ENCODE data around the gene NPHP4. TPM values are rescaled to one million over a fixed set of nuclear protein-coding genes. Genes with fewer than 3 reads are reported as not detected.

The NPHP4 gene
- total and polyA plus RNA-seq, 2 donors (not counting 3 experiments of a cell fraction or from before 2014, with no cell fraction given): 4.4 to 11.7 TPM

- BruUV-seq (replicated peaks): no TSS peak
Observed at GRCh38 chr1:5956022-5956830, 36.0 kb downstream of the NPHP4 start.

More at GRCh38 chr1:5956022-5956830, 36.0 kb downstream of the NPHP4 start:
- Histone ChIP-seq H3K27me3 (ENCODE audit: control insufficient read depth in 2 of 2, insufficient read depth in 2 of 2, low read length in 2 of 2) (no peaks in the 10 kb centered on the region), H3K4me3 (replicated peaks in 1 of 3; ENCODE audit: insufficient read depth in 1 of 3, low read depth in 1 of 3, low read length in 3 of 3) (no peak overlapping the region), H4K20me1 (replicated peaks; ENCODE audit: control insufficient read depth, extremely low read depth, insufficient read depth, low read length) (no peaks in the 10 kb centered on the region), H3K4me1 (ENCODE audit: control insufficient read depth, extremely low read depth, insufficient read depth, low read length) (no peaks in the 10 kb centered on the region), H3K36me3 (ENCODE audit: control insufficient read depth in 2 of 2, extremely low read depth in 1 of 2, insufficient read depth in 2 of 2, low read length in 2 of 2) (peaks cover 0 to 2% of the 10 kb centered on the region in 2 experiments), H3K27ac (ENCODE audit: insufficient read depth, low read depth, low read length) (no peak overlapping the region), H3K79me2 (ENCODE audit: control insufficient read depth, insufficient read depth, low read length) (no peaks in the 10 kb centered on the region), H2AFZ (ENCODE audit: low read depth, low read length) (no peak overlapping the region), H3K9ac (replicated peaks; ENCODE audit: extremely low read depth, insufficient read depth, low read length) (no peak overlapping the region), H3K4me2 (ENCODE audit: insufficient read depth, low read length) (no peak overlapping the region), H3K9me3 (replicated peaks; ENCODE audit: control insufficient read depth, insufficient read depth, low read length) (no peaks in the 10 kb centered on the region), H3K9me1 (replicated peaks; ENCODE audit: control insufficient read depth, extremely low read depth, insufficient read depth, low read length) (no peaks in the 10 kb centered on the region)
- ChIA-PET CTCF (interaction anchor here (1.2 kb wide), 1 partner anchor 17 kb away, joined by 3 read pairs; no protein-coding TSS in a partner anchor), POLR2A (no interaction called here)
- no peak for FAIRE-seq
- no peak for DNase-seq (ENCODE audit: low read depth, low spot score)
- no peak for TF ChIP-seq POLR2A (IDR thresholded peaks at IDR 0.05; ENCODE audit: low read depth, low read length)
- TF ChIP-seq MAX (IDR thresholded peaks at IDR 0.05; ENCODE audit: insufficient read depth, insufficient read length): no peak
- no peak for TF ChIP-seq CTCF (IDR thresholded peaks at IDR 0.05; ENCODE audit: extremely low read depth in 1 of 2, insufficient read depth in 1 of 2, low read depth in 1 of 2, low read length in 2 of 2)
- dilution Hi-C loops (cut with MboI; ENCODE audit: extremely low pct_ligation_motif_present, low sequenced_read_pairs) (no loop called here), intact Hi-C loops (cut with micrococcal nuclease) (no loop called here)

Data from endothelial cell of umbilical vein (primary cell).